Endothelial cell of umbilical vein (primary cell): ENCODE results near the gene TGFBR3. TPM values are rescaled to one million over a fixed set of nuclear protein-coding genes. Genes with fewer than 3 reads are reported as not detected.

Experiments
- BruUV-seq: library from RNA; stranded (reverse); fragments of 400-500 nt; replicated peaks from 2 replicates; lab custom pipeline; 2021; lab: Mats Ljungman, UMichigan
- CTCF ChIA-PET: fragments of 300-600, 350-600 bp; sonication (Branson Sonifier 250); formaldehyde crosslinking; loops from one replicate; lab custom pipeline; 2021; ENCODE audit warnings: antibody characterized with exemption, inconsistent platforms; lab: Charles Lee
- POLR2A ChIA-PET: fragments of 300-600, 350-600 bp; sonication (Branson Sonifier 250); formaldehyde crosslinking; loops from one replicate; lab custom pipeline; 2021; ENCODE audit warnings: antibody characterized with exemption, inconsistent platforms; lab: Charles Lee
- DNase-seq: peaks from one replicate; pipeline ENCODE4 v3.0.0-alpha.2; 2011; ENCODE audit warnings: low read depth, low spot score
- FAIRE-seq: peaks from 2 replicates; lab custom pipeline; 2011; peaks lifted over from hg19 to GRCh38; lab: Jason Lieb, UNC
- H2AFZ ChIP-seq: 2 replicates; pipeline ENCODE4 v1.6.0; 2012; ENCODE audit warnings: low read depth, low read length, control low read depth, inconsistent platforms
- H3K27ac ChIP-seq: 2 replicates; pipeline ENCODE4 v1.5.1; 2011; ENCODE audit warnings: low read depth, mild to moderate bottlenecking, control low read depth, low read length, moderate library complexity; ENCODE audit not compliant: insufficient read depth
- H3K27me3 ChIP-seq, 2 experiments: 2 replicates each; pipeline versions ENCODE4 v1.6.0 to v1.6.1; 2011; ENCODE audit warnings: low read length in 2 of 2, mixed read lengths in 1 of 2; ENCODE audit not compliant: control insufficient read depth in 2 of 2, insufficient read depth in 2 of 2
- H3K36me3 ChIP-seq, 2 experiments: 2 replicates in 1 of 2; 3 replicates in 1 of 2; pipeline ENCODE4 v1.5.1; 2011; ENCODE audit warnings: low read length in 2 of 2, mild to moderate bottlenecking in 1 of 2, moderate library complexity in 1 of 2; ENCODE audit not compliant: control insufficient read depth in 2 of 2, insufficient read depth in 2 of 2; ENCODE audit errors: extremely low read depth in 1 of 2
- H3K4me1 ChIP-seq: 3 replicates; pipeline ENCODE4 v1.5.1; 2011; ENCODE audit warnings: mild to moderate bottlenecking, low read length; ENCODE audit not compliant: control insufficient read depth, insufficient read depth; ENCODE audit errors: extremely low read depth
- H3K4me2 ChIP-seq: 2 replicates; pipeline ENCODE4 v1.6.1; 2011; ENCODE audit warnings: low read length, control low read depth, mixed read lengths; ENCODE audit not compliant: insufficient read depth
- H3K4me3 ChIP-seq, 3 experiments: fragments of 200-600 bp in 1 of 3; sonication (generic), shearing (Covaris generic) in 1 of 3; replicated peaks in 1 of 3; 2 replicates each; pipeline ENCODE4 v1.5.1; 2011 to 2016; ENCODE audit warnings: control low read depth in 3 of 3, low read length in 3 of 3, mild to moderate bottlenecking in 2 of 3, inconsistent platforms in 1 of 3, low read depth in 1 of 3, moderate library complexity in 1 of 3; ENCODE audit not compliant: insufficient read depth in 1 of 3
- H3K79me2 ChIP-seq: 2 replicates; pipeline ENCODE4 v1.6.0; 2012; ENCODE audit warnings: low read length, inconsistent platforms; ENCODE audit not compliant: control insufficient read depth, insufficient read depth
- H3K9ac ChIP-seq: replicated peaks from 2 replicates; pipeline ENCODE3; 2011; ENCODE audit warnings: low read length, control low read depth; ENCODE audit not compliant: insufficient read depth; ENCODE audit errors: extremely low read depth
- H3K9me1 ChIP-seq: replicated peaks from 3 replicates; pipeline ENCODE4 v1.6.0; 2011; ENCODE audit warnings: mild to moderate bottlenecking, low read length; ENCODE audit not compliant: control insufficient read depth, insufficient read depth; ENCODE audit errors: extremely low read depth
- H3K9me3 ChIP-seq: replicated peaks from 2 replicates; pipeline ENCODE4 v1.5.1; 2012; ENCODE audit warnings: low read length, inconsistent platforms; ENCODE audit not compliant: control insufficient read depth, insufficient read depth
- H4K20me1 ChIP-seq: replicated peaks from 2 replicates; pipeline ENCODE3; 2011; ENCODE audit warnings: mild to moderate bottlenecking, low read length; ENCODE audit not compliant: control insufficient read depth, insufficient read depth; ENCODE audit errors: extremely low read depth
- CTCF ChIP-seq, 2 donors: IDR thresholded peaks; 1 replicate in 1 of 2; 2 replicates in 1 of 2; pipeline ENCODE4 v1.5.1; 2011; ENCODE audit warnings: low read length in 2 of 2, mild to moderate bottlenecking in 2 of 2, moderate library complexity in 2 of 2, control low read depth in 1 of 2, inconsistent platforms in 1 of 2, low read depth in 1 of 2; ENCODE audit not compliant: insufficient read depth in 1 of 2; ENCODE audit errors: extremely low read depth in 1 of 2
- FOS ChIP-seq: IDR thresholded peaks from 2 replicates; pipeline ENCODE4 v1.6.1; 2011; ENCODE audit warnings: mild to moderate bottlenecking, low read length, moderate library complexity, borderline replicate concordance; ENCODE audit not compliant: insufficient read depth
- GATA2 ChIP-seq: IDR thresholded peaks from 2 replicates; pipeline ENCODE4 v1.7.0; 2011; ENCODE audit warnings: low read depth, mild to moderate bottlenecking, moderate library complexity, mixed read lengths, low read length; ENCODE audit not compliant: insufficient read length, insufficient read depth
- POLR2A ChIP-seq: IDR thresholded peaks from 2 replicates; pipeline ENCODE4 v1.6.1; 2012; ENCODE audit warnings: low read depth, mild to moderate bottlenecking, control low read depth, low read length
- POLR2AphosphoS5 ChIP-seq: IDR thresholded peaks from 2 replicates; pipeline ENCODE4 v1.6.1; 2012; ENCODE audit warnings: low read depth, mild to moderate bottlenecking, control low read depth, low read length, moderate library complexity; ENCODE audit not compliant: insufficient read depth
- dilution Hi-C: fragments of 300-500 bp; cut with MboI; formaldehyde crosslinking; loops from one replicate; pipeline ENCODE4 v1.15.0; 2019; ENCODE audit warnings: low sequenced_read_pairs; ENCODE audit not compliant: extremely low pct_ligation_motif_present
- intact Hi-C: fragments of 100-400 bp; cut with micrococcal nuclease; formaldehyde crosslinking; loops from one replicate; pipeline ENCODE4 v1.10.0; 2022
- polyA plus RNA-seq, 4 experiments: library from polyadenylated mRNA; depleted of rRNA in 3 of 4; stranded (reverse) in 3 of 4; unstranded in 1 of 4; fragments of >200 nt; gene quantifications; 2 replicates each; pipeline versions ENCODE4 v1.2.1 to v1.2.3, GENCODE V29; 2011 to 2012; ENCODE audit warnings: missing spikeins in 1 of 4
- total RNA-seq: library from RNA; stranded (reverse); gene quantifications from 2 replicates; pipeline ENCODE4 v1.2.3, GENCODE V29; 2021

TGFBR3 gene
- total and polyA plus RNA-seq, 2 donors (not counting 3 experiments of a cell fraction or from before 2014, with no cell fraction given), result 8.0 to 13.4 TPM

- no peaks in the 10 kb centered on the region for H4K20me1 ChIP-seq
- BruUV-seq, result no TSS peak
- no peak overlapping the region for H3K9ac ChIP-seq
- no peak overlapping the region for H3K27ac ChIP-seq
- no peak overlapping the region for H3K4me2 ChIP-seq
- dilution Hi-C loops (no loop called here), intact Hi-C loops (no loop called here)
- no peaks in the 10 kb centered on the region for H3K36me3 ChIP-seq
- no peak for DNase-seq
- no peaks in the 10 kb centered on the region for H3K79me2 ChIP-seq
- no peaks in the 10 kb centered on the region for H3K27me3 ChIP-seq
- ChIA-PET POLR2A (no interaction called here), CTCF (no interaction called here)
- no peaks in the 10 kb centered on the region for H3K4me1 ChIP-seq
- TF ChIP-seq GATA2 (no peak), FOS (no peak)
- no peaks in the 10 kb centered on the region for H3K9me3 ChIP-seq
- H3K4me3 ChIP-seq, result no peak overlapping the region
- no peak for FAIRE-seq
- no peak overlapping the region for H2AFZ ChIP-seq
- H3K9me1 ChIP-seq, result no peaks in the 10 kb centered on the region
These were observed 116.2 kb downstream of the TGFBR3 start for GRCh38 chr1:91769742-91770141.

- Histone ChIP-seq H3K9me3 (no peaks in the 10 kb centered on the region), H4K20me1 (no peaks in the 10 kb centered on the region), H3K27me3 (no peaks in the 10 kb centered on the region), H3K36me3 (no peaks in the 10 kb centered on the region), H2AFZ (no peak overlapping the region), H3K9me1 (no peaks in the 10 kb centered on the region), H3K79me2 (no peaks in the 10 kb centered on the region), H3K4me3 (no peak overlapping the region), H3K9ac (no peak overlapping the region), H3K4me2 (no peak overlapping the region), H3K4me1 (no peaks in the 10 kb centered on the region), H3K27ac (no peak overlapping the region)
- dilution Hi-C loops, result no loop called here
- TF ChIP-seq FOS, result no peak
- no peak for TF ChIP-seq POLR2A
- TF ChIP-seq POLR2AphosphoS5, result no peak
- TF ChIP-seq CTCF (IDR thresholded peaks at IDR 0.05; ENCODE audit: extremely low read depth in 1 of 2, insufficient read depth in 1 of 2, low read depth in 1 of 2, low read length in 2 of 2), result no peak
- DNase-seq (no peak), FAIRE-seq (no peak)
- CTCF ChIA-PET, result no interaction called here
- no TSS peak for BruUV-seq
- POLR2A ChIA-PET, result no interaction called here
- intact Hi-C loops, result no loop called here
These were observed 116.9 kb downstream of the TGFBR3 start for GRCh38 chr1:91768786-91769725.
